HEK293 (cell line): Measurements from ENCODE around the gene RASSF8.
A peak's percentile ranks its signal among the peaks of the same experiment; 100 is the strongest.

Source experiments
- CTCF ChIA-PET: fragments of 350-600 bp; formaldehyde crosslinking; extraction: SDS; loops from one replicate; lab custom pipeline; 2021; ENCODE audit warnings: antibody characterized with exemption; lab: Yijun Ruan, JAX
- POLR2A ChIA-PET: fragments of 300-600 bp; formaldehyde crosslinking; extraction: SDS; loops from one replicate; lab custom pipeline; 2020; ENCODE audit warnings: antibody characterized with exemption, inconsistent platforms; lab: Yijun Ruan, JAX
- H3K27ac ChIP-seq: fragments of 200-500 bp; sonication (Bioruptor generic); 2 replicates; pipeline ENCODE4 v1.5.1; 2014; ENCODE audit warnings: low read depth, low read length, control low read depth, inconsistent platforms; ENCODE audit errors: extremely low read depth
- H3K36me3 ChIP-seq, 2 experiments: fragments of 200-500 bp in 1 of 2; sonication (Bioruptor generic) in 1 of 2; 1 replicate in 1 of 2; 2 replicates in 1 of 2; pipeline ENCODE4 v1.5.1; 2014 to 2017; ENCODE audit warnings: inconsistent platforms in 2 of 2, low read length in 2 of 2; ENCODE audit not compliant: control insufficient read depth in 2 of 2, insufficient read depth in 1 of 2
- H3K4me1 ChIP-seq: fragments of 200-500 bp; sonication (Bioruptor generic); 2 replicates; pipeline ENCODE4 v1.5.1; 2014; ENCODE audit warnings: mild to moderate bottlenecking, low read length, inconsistent platforms; ENCODE audit not compliant: control insufficient read depth, insufficient read depth
- H3K4me3 ChIP-seq: 2 replicates; pipeline ENCODE4 v1.5.1; 2011; ENCODE audit warnings: low read depth, mild to moderate bottlenecking, control low read depth, low read length, moderate library complexity
- H3K9me3 ChIP-seq: fragments of 200-500 bp; sonication (Bioruptor generic); 2 replicates; pipeline ENCODE4 v1.5.1; 2014; ENCODE audit warnings: low read depth, low read length, inconsistent platforms; ENCODE audit not compliant: control insufficient read depth, insufficient read depth
- BCL11A ChIP-seq: fragments of 450-650 bp; formaldehyde crosslinking; IDR thresholded peaks from 2 replicates; pipeline ENCODE4 v1.5.1; 2016; ENCODE audit warnings: low read depth, missing biosample characterization, missing genetic modification characterization
- FEZF1 ChIP-seq: fragments of 450-650 bp; formaldehyde crosslinking; IDR thresholded peaks from 2 replicates; pipeline ENCODE4 v1.5.1; 2016; ENCODE audit warnings: missing biosample characterization, missing genetic modification characterization
- KLF10 ChIP-seq: fragments of 450-650 bp; IDR thresholded peaks from 2 replicates; pipeline ENCODE4 v1.5.1; 2018; ENCODE audit warnings: missing biosample characterization, mild to moderate bottlenecking, missing genetic modification characterization
- KLF8 ChIP-seq: fragments of 450-650 bp; formaldehyde crosslinking; IDR thresholded peaks from 2 replicates; pipeline ENCODE4 v1.5.1; 2016; ENCODE audit warnings: missing biosample characterization, missing genetic modification characterization
- MZF1 ChIP-seq: fragments of 450-650 bp; formaldehyde crosslinking; IDR thresholded peaks from 2 replicates; pipeline ENCODE4 v1.5.1; 2017; ENCODE audit warnings: missing biosample characterization, missing genetic modification characterization, borderline replicate concordance
- OVOL3 ChIP-seq: fragments of 450-650 bp; formaldehyde crosslinking; IDR thresholded peaks from 2 replicates; pipeline ENCODE4 v1.5.1; 2016; ENCODE audit warnings: missing biosample characterization, missing genetic modification characterization
- SP7 ChIP-seq: fragments of 450-650 bp; formaldehyde crosslinking; IDR thresholded peaks from 2 replicates; pipeline ENCODE4 v1.5.1; 2016; ENCODE audit warnings: missing biosample characterization, missing genetic modification characterization
- ZBTB8A ChIP-seq: fragments of 450-650 bp; formaldehyde crosslinking; IDR thresholded peaks from 2 replicates; pipeline ENCODE4 v1.5.1; 2016; ENCODE audit warnings: missing biosample characterization, missing genetic modification characterization
- ZEB2 ChIP-seq: fragments of 450-650 bp; formaldehyde crosslinking; IDR thresholded peaks from 2 replicates; pipeline ENCODE4 v1.5.1; 2016; ENCODE audit warnings: missing biosample characterization, missing genetic modification characterization
- ZFP69B ChIP-seq: fragments of 450-650 bp; formaldehyde crosslinking; IDR thresholded peaks from 2 replicates; pipeline ENCODE4 v1.5.1; 2016; ENCODE audit warnings: missing biosample characterization, missing genetic modification characterization
- ZNF10 ChIP-seq: fragments of 450-650 bp; formaldehyde crosslinking; IDR thresholded peaks from 2 replicates; pipeline ENCODE4 v1.5.1; 2017; ENCODE audit warnings: missing biosample characterization, missing genetic modification characterization
- ZNF133 ChIP-seq: fragments of 450-650 bp; formaldehyde crosslinking; IDR thresholded peaks from 2 replicates; pipeline ENCODE4 v1.5.1; 2016; ENCODE audit warnings: missing biosample characterization, missing genetic modification characterization
- ZNF157 ChIP-seq: fragments of 450-650 bp; formaldehyde crosslinking; IDR thresholded peaks from 2 replicates; pipeline ENCODE4 v1.5.1; 2016; ENCODE audit warnings: missing biosample characterization, missing genetic modification characterization
- ZNF169 ChIP-seq: fragments of 450-650 bp; formaldehyde crosslinking; IDR thresholded peaks from 2 replicates; pipeline ENCODE4 v1.5.1; 2016; ENCODE audit warnings: missing biosample characterization, missing genetic modification characterization
- ZNF174 ChIP-seq: fragments of 450-650 bp; formaldehyde crosslinking; IDR thresholded peaks from 2 replicates; pipeline ENCODE4 v1.5.0; 2017; ENCODE audit warnings: missing biosample characterization, mild to moderate bottlenecking, missing genetic modification characterization
- ZNF175 ChIP-seq: fragments of 450-650 bp; formaldehyde crosslinking; IDR thresholded peaks from 2 replicates; pipeline ENCODE4 v1.5.1; 2016; ENCODE audit warnings: missing biosample characterization, missing genetic modification characterization
- ZNF350 ChIP-seq: fragments of 450-650 bp; formaldehyde crosslinking; IDR thresholded peaks from 2 replicates; pipeline ENCODE4 v1.5.0; 2017; ENCODE audit warnings: missing biosample characterization, mild to moderate bottlenecking, missing genetic modification characterization
- ZNF391 ChIP-seq: fragments of 450-650 bp; formaldehyde crosslinking; IDR thresholded peaks from 2 replicates; pipeline ENCODE4 v1.5.1; 2016; ENCODE audit warnings: low read depth, missing biosample characterization, missing genetic modification characterization, borderline replicate concordance
- ZNF501 ChIP-seq: fragments of 450-650 bp; formaldehyde crosslinking; IDR thresholded peaks from 2 replicates; pipeline ENCODE4 v1.5.1; 2016; ENCODE audit warnings: missing biosample characterization, missing genetic modification characterization
- ZNF660 ChIP-seq: fragments of 450-650 bp; IDR thresholded peaks from 2 replicates; pipeline ENCODE4 v1.5.1; 2018; ENCODE audit warnings: missing biosample characterization, mild to moderate bottlenecking, missing genetic modification characterization
- ZNF776 ChIP-seq: fragments of 450-650 bp; formaldehyde crosslinking; IDR thresholded peaks from 2 replicates; pipeline ENCODE4 v1.5.0; 2017; ENCODE audit warnings: missing biosample characterization, missing genetic modification characterization, borderline replicate concordance
- TF ChIP-seq, protein P1 (sequence below): fragments of 450-650 bp; formaldehyde crosslinking; IDR thresholded peaks from 2 replicates; pipeline ENCODE4 v1.5.1; 2016; ENCODE audit warnings: missing biosample characterization, missing genetic modification characterization
- TF ChIP-seq, protein P2 (sequence below): fragments of 450-650 bp; formaldehyde crosslinking; IDR thresholded peaks from 2 replicates; pipeline ENCODE4 v1.5.1; 2016; ENCODE audit warnings: missing biosample characterization, missing genetic modification characterization
- TF ChIP-seq, protein P3 (sequence below): fragments of 450-650 bp; formaldehyde crosslinking; IDR thresholded peaks from 2 replicates; pipeline ENCODE4 v1.5.1; 2016; ENCODE audit warnings: missing biosample characterization, missing genetic modification characterization
- TF ChIP-seq, protein P4 (sequence below): fragments of 450-650 bp; formaldehyde crosslinking; IDR thresholded peaks from 2 replicates; pipeline ENCODE4 v1.5.0; 2017; ENCODE audit warnings: missing biosample characterization, missing genetic modification characterization, borderline replicate concordance
- TF ChIP-seq, protein P5 (sequence below): fragments of 450-650 bp; IDR thresholded peaks from 2 replicates; pipeline ENCODE4 v1.5.1; 2018; ENCODE audit warnings: missing biosample characterization, mild to moderate bottlenecking, missing genetic modification characterization
- TF ChIP-seq, protein P6 (sequence below): fragments of 450-650 bp; formaldehyde crosslinking; IDR thresholded peaks from 2 replicates; pipeline ENCODE4 v1.5.1; 2016; ENCODE audit warnings: missing biosample characterization, missing genetic modification characterization

RASSF8 gene

DNA sequence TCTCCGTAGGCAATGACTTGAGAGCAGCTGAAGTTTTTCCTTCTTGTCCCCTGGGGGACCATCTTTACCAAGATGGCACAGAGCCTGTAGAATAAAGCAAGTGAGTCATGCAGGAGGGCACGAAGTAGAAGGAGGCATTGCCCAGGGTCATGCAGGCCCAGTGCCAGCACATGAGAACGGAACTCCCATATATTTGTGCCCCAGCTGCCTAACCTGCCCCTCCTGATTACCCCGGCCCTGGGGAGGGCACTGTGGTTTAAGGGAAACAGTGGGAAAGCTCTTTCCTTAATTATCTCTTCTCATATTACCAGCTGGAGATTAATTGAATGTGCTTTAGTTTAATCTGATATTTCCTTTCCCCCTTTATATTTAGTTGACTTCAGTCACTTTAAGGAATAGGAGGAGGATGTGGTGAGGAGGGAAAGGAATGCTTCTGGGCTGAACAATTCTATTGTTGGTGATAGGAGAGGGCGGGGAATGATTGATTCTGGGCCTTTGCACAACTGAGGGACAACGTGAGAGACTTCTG lies 51.9 kb downstream of the RASSF8 start (continued):
- TF ChIP-seq, protein P1, sequence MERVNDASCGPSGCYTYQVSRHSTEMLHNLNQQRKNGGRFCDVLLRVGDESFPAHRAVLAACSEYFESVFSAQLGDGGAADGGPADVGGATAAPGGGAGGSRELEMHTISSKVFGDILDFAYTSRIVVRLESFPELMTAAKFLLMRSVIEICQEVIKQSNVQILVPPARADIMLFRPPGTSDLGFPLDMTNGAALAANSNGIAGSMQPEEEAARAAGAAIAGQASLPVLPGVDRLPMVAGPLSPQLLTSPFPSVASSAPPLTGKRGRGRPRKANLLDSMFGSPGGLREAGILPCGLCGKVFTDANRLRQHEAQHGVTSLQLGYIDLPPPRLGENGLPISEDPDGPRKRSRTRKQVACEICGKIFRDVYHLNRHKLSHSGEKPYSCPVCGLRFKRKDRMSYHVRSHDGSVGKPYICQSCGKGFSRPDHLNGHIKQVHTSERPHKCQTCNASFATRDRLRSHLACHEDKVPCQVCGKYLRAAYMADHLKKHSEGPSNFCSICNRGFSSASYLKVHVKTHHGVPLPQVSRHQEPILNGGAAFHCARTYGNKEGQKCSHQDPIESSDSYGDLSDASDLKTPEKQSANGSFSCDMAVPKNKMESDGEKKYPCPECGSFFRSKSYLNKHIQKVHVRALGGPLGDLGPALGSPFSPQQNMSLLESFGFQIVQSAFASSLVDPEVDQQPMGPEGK: peak; percentile 85
- TF ChIP-seq ZNF10 (tag by site-specific recombination) (peak; percentile 70; the same call in 1 of the 2 replicates), KLF10 (tag by site-specific recombination) (0 out of 2 replicates have a peak, but pooled peaks have one; percentile 23), ZBTB8A (peak; percentile 49; the same call in 1 of the 2 replicates), SP7 (tag by site-specific recombination) (peak; percentile 97), ZNF776 (tag by site-specific recombination) (no peak), ZNF174 (tag by site-specific recombination) (no peak), OVOL3 (tag by site-specific recombination) (peak; percentile 67; the same call in 1 of the 2 replicates), ZFP69B (tag by site-specific recombination) (0 out of 2 replicates have a peak, but pooled peaks have one; percentile 51), BCL11A (peak; percentile 66), FEZF1 (tag by site-specific recombination) (peak; percentile 62), ZNF391 (tag by site-specific recombination) (peak; percentile 38; the same call in 1 of the 2 replicates), MZF1 (peak; percentile 70; the same call in 1 of the 2 replicates), ZNF660 (tag by site-specific recombination) (peak; percentile 29; the same call in 1 of the 2 replicates), ZEB2 (tag by site-specific recombination) (peak; percentile 60; the same call in 1 of the 2 replicates), KLF8 (peak; percentile 62; the same call in 1 of the 2 replicates), ZNF501 (peak; percentile 60; the same call in 1 of the 2 replicates), ZNF157 (no peak)
- TF ChIP-seq, protein P2, sequence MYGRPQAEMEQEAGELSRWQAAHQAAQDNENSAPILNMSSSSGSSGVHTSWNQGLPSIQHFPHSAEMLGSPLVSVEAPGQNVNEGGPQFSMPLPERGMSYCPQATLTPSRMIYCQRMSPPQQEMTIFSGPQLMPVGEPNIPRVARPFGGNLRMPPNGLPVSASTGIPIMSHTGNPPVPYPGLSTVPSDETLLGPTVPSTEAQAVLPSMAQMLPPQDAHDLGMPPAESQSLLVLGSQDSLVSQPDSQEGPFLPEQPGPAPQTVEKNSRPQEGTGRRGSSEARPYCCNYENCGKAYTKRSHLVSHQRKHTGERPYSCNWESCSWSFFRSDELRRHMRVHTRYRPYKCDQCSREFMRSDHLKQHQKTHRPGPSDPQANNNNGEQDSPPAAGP: peak; percentile 55
- TF ChIP-seq, protein P3, sequence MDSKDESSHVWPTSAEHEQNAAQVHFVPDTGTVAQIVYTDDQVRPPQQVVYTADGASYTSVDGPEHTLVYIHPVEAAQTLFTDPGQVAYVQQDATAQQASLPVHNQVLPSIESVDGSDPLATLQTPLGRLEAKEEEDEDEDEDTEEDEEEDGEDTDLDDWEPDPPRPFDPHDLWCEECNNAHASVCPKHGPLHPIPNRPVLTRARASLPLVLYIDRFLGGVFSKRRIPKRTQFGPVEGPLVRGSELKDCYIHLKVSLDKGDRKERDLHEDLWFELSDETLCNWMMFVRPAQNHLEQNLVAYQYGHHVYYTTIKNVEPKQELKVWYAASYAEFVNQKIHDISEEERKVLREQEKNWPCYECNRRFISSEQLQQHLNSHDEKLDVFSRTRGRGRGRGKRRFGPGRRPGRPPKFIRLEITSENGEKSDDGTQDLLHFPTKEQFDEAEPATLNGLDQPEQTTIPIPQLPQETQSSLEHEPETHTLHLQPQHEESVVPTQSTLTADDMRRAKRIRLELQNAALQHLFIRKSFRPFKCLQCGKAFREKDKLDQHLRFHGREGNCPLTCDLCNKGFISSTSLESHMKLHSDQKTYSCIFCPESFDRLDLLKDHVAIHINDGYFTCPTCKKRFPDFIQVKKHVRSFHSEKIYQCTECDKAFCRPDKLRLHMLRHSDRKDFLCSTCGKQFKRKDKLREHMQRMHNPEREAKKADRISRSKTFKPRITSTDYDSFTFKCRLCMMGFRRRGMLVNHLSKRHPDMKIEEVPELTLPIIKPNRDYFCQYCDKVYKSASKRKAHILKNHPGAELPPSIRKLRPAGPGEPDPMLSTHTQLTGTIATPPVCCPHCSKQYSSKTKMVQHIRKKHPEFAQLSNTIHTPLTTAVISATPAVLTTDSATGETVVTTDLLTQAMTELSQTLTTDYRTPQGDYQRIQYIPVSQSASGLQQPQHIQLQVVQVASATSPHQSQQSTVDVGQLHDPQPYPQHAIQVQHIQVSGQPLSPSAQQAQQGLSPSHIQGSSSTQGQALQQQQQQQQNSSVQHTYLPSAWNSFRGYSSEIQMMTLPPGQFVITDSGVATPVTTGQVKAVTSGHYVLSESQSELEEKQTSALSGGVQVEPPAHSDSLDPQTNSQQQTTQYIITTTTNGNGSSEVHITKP (tag by site-specific recombination): peak; percentile 67

DNA sequence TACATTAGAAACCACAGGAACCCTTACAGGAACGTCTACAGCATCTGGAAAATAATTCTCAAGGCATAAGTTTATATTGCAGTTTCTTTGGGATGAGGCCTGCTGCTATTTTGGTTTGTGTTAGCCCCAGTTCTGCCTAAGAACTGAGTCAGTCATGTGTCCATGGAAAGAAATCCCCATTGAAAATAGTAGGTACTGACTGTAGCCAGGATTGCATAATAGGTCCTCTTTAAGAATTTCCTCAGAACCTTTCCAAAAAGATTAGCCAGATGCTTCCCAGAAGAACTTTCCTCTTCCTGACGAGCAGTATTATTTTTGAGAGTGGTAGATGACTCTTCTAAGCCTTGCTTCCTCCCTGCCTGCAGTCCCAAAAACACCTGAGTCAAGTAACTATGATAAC lies 52.6 kb downstream of the RASSF8 start:
- ChIA-PET CTCF (no interaction called here), POLR2A (no interaction called here)
- Histone ChIP-seq H3K4me1 (peaks cover 18% of the 10 kb centered on the region), H3K4me3 (no peak overlapping the region), H3K36me3 (no peaks in the 10 kb centered on the region), H3K9me3 (no peaks in the 10 kb centered on the region), H3K27ac (no peak overlapping the region)
- TF ChIP-seq ZNF133 (tag by site-specific recombination) (no peak), ZNF350 (tag by site-specific recombination) (no peak), ZNF169 (tag by site-specific recombination) (no peak), ZNF175 (tag by site-specific recombination) (no peak)
- TF ChIP-seq, protein P4, sequence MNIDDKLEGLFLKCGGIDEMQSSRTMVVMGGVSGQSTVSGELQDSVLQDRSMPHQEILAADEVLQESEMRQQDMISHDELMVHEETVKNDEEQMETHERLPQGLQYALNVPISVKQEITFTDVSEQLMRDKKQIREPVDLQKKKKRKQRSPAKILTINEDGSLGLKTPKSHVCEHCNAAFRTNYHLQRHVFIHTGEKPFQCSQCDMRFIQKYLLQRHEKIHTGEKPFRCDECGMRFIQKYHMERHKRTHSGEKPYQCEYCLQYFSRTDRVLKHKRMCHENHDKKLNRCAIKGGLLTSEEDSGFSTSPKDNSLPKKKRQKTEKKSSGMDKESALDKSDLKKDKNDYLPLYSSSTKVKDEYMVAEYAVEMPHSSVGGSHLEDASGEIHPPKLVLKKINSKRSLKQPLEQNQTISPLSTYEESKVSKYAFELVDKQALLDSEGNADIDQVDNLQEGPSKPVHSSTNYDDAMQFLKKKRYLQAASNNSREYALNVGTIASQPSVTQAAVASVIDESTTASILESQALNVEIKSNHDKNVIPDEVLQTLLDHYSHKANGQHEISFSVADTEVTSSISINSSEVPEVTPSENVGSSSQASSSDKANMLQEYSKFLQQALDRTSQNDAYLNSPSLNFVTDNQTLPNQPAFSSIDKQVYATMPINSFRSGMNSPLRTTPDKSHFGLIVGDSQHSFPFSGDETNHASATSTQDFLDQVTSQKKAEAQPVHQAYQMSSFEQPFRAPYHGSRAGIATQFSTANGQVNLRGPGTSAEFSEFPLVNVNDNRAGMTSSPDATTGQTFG (tag by site-specific recombination): no peak
- TF ChIP-seq, protein P5, sequence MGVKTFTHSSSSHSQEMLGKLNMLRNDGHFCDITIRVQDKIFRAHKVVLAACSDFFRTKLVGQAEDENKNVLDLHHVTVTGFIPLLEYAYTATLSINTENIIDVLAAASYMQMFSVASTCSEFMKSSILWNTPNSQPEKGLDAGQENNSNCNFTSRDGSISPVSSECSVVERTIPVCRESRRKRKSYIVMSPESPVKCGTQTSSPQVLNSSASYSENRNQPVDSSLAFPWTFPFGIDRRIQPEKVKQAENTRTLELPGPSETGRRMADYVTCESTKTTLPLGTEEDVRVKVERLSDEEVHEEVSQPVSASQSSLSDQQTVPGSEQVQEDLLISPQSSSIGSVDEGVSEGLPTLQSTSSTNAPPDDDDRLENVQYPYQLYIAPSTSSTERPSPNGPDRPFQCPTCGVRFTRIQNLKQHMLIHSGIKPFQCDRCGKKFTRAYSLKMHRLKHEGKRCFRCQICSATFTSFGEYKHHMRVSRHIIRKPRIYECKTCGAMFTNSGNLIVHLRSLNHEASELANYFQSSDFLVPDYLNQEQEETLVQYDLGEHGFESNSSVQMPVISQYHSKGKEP: no peak
- TF ChIP-seq, protein P6, sequence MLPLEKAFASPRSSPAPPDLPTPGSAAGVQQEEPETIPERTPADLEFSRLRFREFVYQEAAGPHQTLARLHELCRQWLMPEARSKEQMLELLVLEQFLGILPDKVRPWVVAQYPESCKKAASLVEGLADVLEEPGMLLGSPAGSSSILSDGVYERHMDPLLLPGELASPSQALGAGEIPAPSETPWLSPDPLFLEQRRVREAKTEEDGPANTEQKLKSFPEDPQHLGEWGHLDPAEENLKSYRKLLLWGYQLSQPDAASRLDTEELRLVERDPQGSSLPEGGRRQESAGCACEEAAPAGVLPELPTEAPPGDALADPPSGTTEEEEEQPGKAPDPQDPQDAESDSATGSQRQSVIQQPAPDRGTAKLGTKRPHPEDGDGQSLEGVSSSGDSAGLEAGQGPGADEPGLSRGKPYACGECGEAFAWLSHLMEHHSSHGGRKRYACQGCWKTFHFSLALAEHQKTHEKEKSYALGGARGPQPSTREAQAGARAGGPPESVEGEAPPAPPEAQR (tag by site-specific recombination): no peak
